SK-N-SH (cell line): ENCODE results near the gene CAST. TPM values are rescaled to one million over a fixed set of nuclear protein-coding genes. Genes with fewer than 3 reads are reported as not detected.
A peak's percentile ranks its signal among the peaks of the same experiment; 100 is the strongest.

ENCODE experiments used
- CTCF ChIA-PET: fragments of 300-600, 350-600 bp; formaldehyde crosslinking; extraction: SDS; loops from one replicate; lab custom pipeline; 2021; lab: Yijun Ruan, JAX
- POLR2A ChIA-PET: fragments of 350-600 bp; sonication (Branson Sonifier 250); formaldehyde crosslinking; extraction: SDS; loops from one replicate; lab custom pipeline; 2020; ENCODE audit warnings: antibody characterized with exemption, inconsistent platforms; lab: Yijun Ruan, JAX
- DNase-seq: peaks from one replicate; pipeline ENCODE4 v3.0.0; 2012
- H2AFZ ChIP-seq: fragments of 200-600 bp; sonication (generic); 2 replicates; pipeline ENCODE4 v1.8.1; 2016; ENCODE audit warnings: antibody characterized with exemption, mild to moderate bottlenecking, low read depth
- H3F3A ChIP-seq: fragments of 200-600 bp; sonication (generic); replicated peaks from 2 replicates; pipeline ENCODE3; 2016; ENCODE audit warnings: antibody characterized with exemption, mild to moderate bottlenecking; ENCODE audit not compliant: insufficient read depth
- H3K27ac ChIP-seq, 2 experiments: fragments of 200-500 bp in 1 of 2; fragments of 200-600 bp in 1 of 2; sonication (Bioruptor generic) in 1 of 2; sonication (generic), shearing (Covaris generic) in 1 of 2; 2 replicates each; pipeline versions ENCODE4 v1.5.1 to v1.6.1; 2014 to 2016; ENCODE audit warnings: low read depth in 2 of 2, inconsistent platforms in 1 of 2, low read length in 1 of 2, mild to moderate bottlenecking in 1 of 2, mixed read lengths in 1 of 2
- H3K27me3 ChIP-seq: fragments of 200-600 bp; sonication (generic), shearing (Covaris generic); 2 replicates; pipeline ENCODE4 v1.6.1; 2016; ENCODE audit warnings: mixed run types; ENCODE audit not compliant: insufficient read depth
- H3K36me3 ChIP-seq, 2 experiments: fragments of 200-500 bp in 1 of 2; fragments of 200-600 bp in 1 of 2; sonication (Bioruptor generic) in 1 of 2; sonication (generic) in 1 of 2; replicated peaks in 1 of 2; 2 replicates each; pipeline versions ENCODE3 to v1.5.1; 2014 to 2016; ENCODE audit warnings: low read length in 1 of 2, mild to moderate bottlenecking in 1 of 2; ENCODE audit not compliant: insufficient read depth in 2 of 2, control insufficient read depth in 1 of 2
- H3K4me1 ChIP-seq, 2 experiments: fragments of 200-500 bp in 1 of 2; fragments of 200-600 bp in 1 of 2; sonication (Bioruptor generic) in 1 of 2; sonication (generic), shearing (Covaris generic) in 1 of 2; 2 replicates each; pipeline versions ENCODE4 v1.5.1 to v1.6.1; 2014 to 2016; ENCODE audit warnings: low read depth in 1 of 2, low read length in 1 of 2, mixed run types in 1 of 2; ENCODE audit not compliant: insufficient read depth in 2 of 2, control insufficient read depth in 1 of 2
- H3K4me2 ChIP-seq: fragments of 200-600 bp; sonication (generic), shearing (Covaris generic); 2 replicates; pipeline ENCODE4 v1.6.1; 2017; ENCODE audit warnings: mixed run types
- H3K4me3 ChIP-seq, 2 experiments: fragments of 200-500 bp in 1 of 2; fragments of 200-600 bp in 1 of 2; sonication (Bioruptor generic) in 1 of 2; sonication (generic), shearing (Covaris generic) in 1 of 2; 2 replicates each; pipeline versions ENCODE4 v1.5.1 to v1.8.1; 2014 to 2016; ENCODE audit warnings: low read depth in 2 of 2, inconsistent platforms in 1 of 2, low read length in 1 of 2, mild to moderate bottlenecking in 1 of 2, mixed read lengths in 1 of 2, moderate library complexity in 1 of 2
- H3K79me2 ChIP-seq: fragments of 200-600 bp; sonication (generic); 2 replicates; pipeline ENCODE4 v1.8.1; 2017; ENCODE audit warnings: mild to moderate bottlenecking; ENCODE audit not compliant: insufficient read depth
- H3K9ac ChIP-seq: fragments of 200-600 bp; sonication (generic); 2 replicates; pipeline ENCODE4 v1.6.1; 2017; ENCODE audit warnings: mixed run types
- H3K9me2 ChIP-seq: fragments of 200-600 bp; sonication (generic); 2 replicates; pipeline ENCODE4 v1.6.1; 2017; ENCODE audit warnings: mixed run types
- H3K9me3 ChIP-seq: fragments of 200-600 bp; sonication (generic); 2 replicates; pipeline ENCODE4 v1.6.1; 2017; ENCODE audit warnings: mixed run types, mild to moderate bottlenecking, moderate library complexity
- H4K20me1 ChIP-seq: fragments of 200-600 bp; sonication (generic); 2 replicates; pipeline ENCODE4 v1.6.1; 2017; ENCODE audit warnings: mild to moderate bottlenecking, mixed run types; ENCODE audit not compliant: insufficient read depth
- CHD2 ChIP-seq: fragments of 150-350 bp; IDR thresholded peaks from 2 replicates; pipeline ENCODE4 v1.6.1; 2018; ENCODE audit warnings: low read length; ENCODE audit not compliant: partially characterized antibody
- ELF1 ChIP-seq: IDR thresholded peaks from 2 replicates; pipeline ENCODE4 v1.4.0; 2012
- FOSL2 ChIP-seq: IDR thresholded peaks from 2 replicates; pipeline ENCODE4 v1.4.0; 2012; ENCODE audit warnings: low read depth, mild to moderate bottlenecking, moderate library complexity, borderline replicate concordance
- FOXJ3 ChIP-seq: sonication (generic); formaldehyde crosslinking; IDR thresholded peaks from 2 replicates; pipeline ENCODE4 v1.5.1; 2020; ENCODE audit warnings: mild to moderate bottlenecking, missing genetic modification reagents
- FOXM1 ChIP-seq: IDR thresholded peaks from 2 replicates; pipeline ENCODE4 v1.4.0; 2012; ENCODE audit warnings: low read depth, mild to moderate bottlenecking
- IRF3 ChIP-seq: fragments of 150-350 bp; IDR thresholded peaks from 2 replicates; pipeline ENCODE4 v1.6.1; 2016; ENCODE audit warnings: mild to moderate bottlenecking, low read depth, low read length
- PBX3 ChIP-seq: IDR thresholded peaks from 2 replicates; pipeline ENCODE4; 2012
- POLR2AphosphoS5 ChIP-seq: IDR thresholded peaks from 2 replicates; pipeline ENCODE4 v1.6.1; 2012; ENCODE audit warnings: low read depth, low read length
- RFX5 ChIP-seq: IDR thresholded peaks from 2 replicates; pipeline ENCODE4 v1.6.1; 2012; ENCODE audit warnings: mild to moderate bottlenecking, improper control_type of control experiment, low read length
- RXRA ChIP-seq: IDR thresholded peaks from 2 replicates; pipeline ENCODE4 v1.4.0; 2012; ENCODE audit warnings: low read depth, mild to moderate bottlenecking, borderline replicate concordance
- TAF1 ChIP-seq: IDR thresholded peaks from 2 replicates; pipeline ENCODE4 v1.6.1; 2012; ENCODE audit warnings: low read depth, mild to moderate bottlenecking, low read length, moderate library complexity, borderline replicate concordance
- TCF12 ChIP-seq: IDR thresholded peaks from 2 replicates; pipeline ENCODE4 v1.4.0; 2012
- TEAD4 ChIP-seq: IDR thresholded peaks from 2 replicates; pipeline ENCODE4 v1.4.0; 2012; ENCODE audit warnings: mild to moderate bottlenecking, borderline replicate concordance; ENCODE audit not compliant: insufficient read depth
- WGBS: methylation state at CpG from one replicate; pipeline ENCODE4 v1.1.6; 2017; ENCODE audit warnings: low lambda C conversion rate; 5-methylcytosine and 5-hydroxymethylcytosine counted together
- polyA plus RNA-seq, 3 experiments: library from polyadenylated mRNA; depleted of rRNA; stranded (reverse); fragments of >200 nt; gene quantifications; 2 replicates each; pipeline ENCODE4 v1.2.3, GENCODE V29; 2012
- TF ChIP-seq, protein P1 (sequence below): IDR thresholded peaks from 2 replicates; pipeline ENCODE4 v1.4.0; 2012; ENCODE audit warnings: low read depth, borderline replicate concordance
- TF ChIP-seq, protein P2 (sequence below): IDR thresholded peaks from 2 replicates; pipeline ENCODE4 v1.4.0; 2012; ENCODE audit warnings: low read depth
- TF ChIP-seq, protein P3 (sequence below): fragments of 200-600 bp; sonication (generic); IDR thresholded peaks from 2 replicates; pipeline ENCODE4 v1.6.1; 2017; ENCODE audit warnings: antibody characterized with exemption, mild to moderate bottlenecking, moderate library complexity

CAST gene
- polyA plus RNA-seq, 1 of the 3 experiments (the other 2 are of a cell fraction) = 82.9 TPM

DNA sequence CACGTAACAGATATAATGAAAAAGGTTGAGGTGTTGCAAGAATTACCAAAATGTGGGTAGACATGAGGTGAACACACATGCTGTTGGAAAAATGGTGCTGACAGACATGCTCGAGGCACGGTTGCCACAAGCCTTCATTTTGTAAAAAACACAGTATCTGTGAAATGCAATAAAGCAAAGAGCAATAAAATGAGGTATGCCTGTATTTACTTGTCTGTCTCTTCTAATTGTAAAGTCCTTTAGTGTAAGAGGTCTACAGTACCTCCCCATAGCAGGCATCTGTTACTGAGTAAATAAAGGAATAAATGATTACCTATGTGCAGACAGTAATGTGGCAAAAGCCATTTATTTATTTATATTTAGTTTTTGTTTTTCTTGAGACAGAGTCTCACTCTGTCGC is 3.0 kb upstream of the CAST start:
- no peak overlapping the region for H2AFZ ChIP-seq
- H3K4me1 ChIP-seq = peaks cover 10 to 24% of the 10 kb centered on the region in 2 experiments
- peaks cover 14% of the 10 kb centered on the region for H3K79me2 ChIP-seq
- H3F3A ChIP-seq = peaks cover 38% of the 10 kb centered on the region
- no peak for TF ChIP-seq FOXJ3 (CRISPR knock-in tag)
- TF ChIP-seq CHD2 = no peak
- TF ChIP-seq RFX5 = no peak
- no peak for TF ChIP-seq RXRA
- TF ChIP-seq, protein P1, sequence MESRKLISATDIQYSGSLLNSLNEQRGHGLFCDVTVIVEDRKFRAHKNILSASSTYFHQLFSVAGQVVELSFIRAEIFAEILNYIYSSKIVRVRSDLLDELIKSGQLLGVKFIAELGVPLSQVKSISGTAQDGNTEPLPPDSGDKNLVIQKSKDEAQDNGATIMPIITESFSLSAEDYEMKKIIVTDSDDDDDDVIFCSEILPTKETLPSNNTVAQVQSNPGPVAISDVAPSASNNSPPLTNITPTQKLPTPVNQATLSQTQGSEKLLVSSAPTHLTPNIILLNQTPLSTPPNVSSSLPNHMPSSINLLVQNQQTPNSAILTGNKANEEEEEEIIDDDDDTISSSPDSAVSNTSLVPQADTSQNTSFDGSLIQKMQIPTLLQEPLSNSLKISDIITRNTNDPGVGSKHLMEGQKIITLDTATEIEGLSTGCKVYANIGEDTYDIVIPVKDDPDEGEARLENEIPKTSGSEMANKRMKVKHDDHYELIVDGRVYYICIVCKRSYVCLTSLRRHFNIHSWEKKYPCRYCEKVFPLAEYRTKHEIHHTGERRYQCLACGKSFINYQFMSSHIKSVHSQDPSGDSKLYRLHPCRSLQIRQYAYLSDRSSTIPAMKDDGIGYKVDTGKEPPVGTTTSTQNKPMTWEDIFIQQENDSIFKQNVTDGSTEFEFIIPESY = no peak
- TF ChIP-seq FOXM1 = no peak
- H3K27ac ChIP-seq = no peak overlapping the region
- no peaks in the 10 kb centered on the region for H3K9me3 ChIP-seq
- no peaks in the 10 kb centered on the region for H3K27me3 ChIP-seq
- POLR2A ChIA-PET = interaction anchor here (0.8 kb wide), 1 partner anchor 9 kb away, joined by 3 read pairs; no protein-coding TSS in a partner anchor
- H4K20me1 ChIP-seq = peaks cover 12% of the 10 kb centered on the region
- no peak overlapping the region for H3K9ac ChIP-seq
- no peaks in the 10 kb centered on the region for H3K9me2 ChIP-seq
- H3K36me3 ChIP-seq = no peaks in the 10 kb centered on the region
- no peak overlapping the region for H3K4me2 ChIP-seq
- WGBS = 99% methylated on average over 4 of the region's 4 CpGs
- H3K4me3 ChIP-seq = no peak overlapping the region
- CTCF ChIA-PET = interaction anchor here (1.2 kb wide), 2 partner anchors 28 to 45 kb away, joined by 3 to 4 read pairs; no protein-coding TSS in a partner anchor
- DNase-seq = no peak

GRCh38 chr5:96660971-96661854 is 963 bp upstream of the CAST start:
- ChIA-PET POLR2A (no interaction called here), CTCF (no interaction called here)
- H3K9me2 ChIP-seq = no peaks in the 10 kb centered on the region
- no peak for TF ChIP-seq PBX3
- TF ChIP-seq POLR2AphosphoS5 = no peak
- TF ChIP-seq ELF1 = no peak
- TF ChIP-seq, protein P1 = no peak
- TF ChIP-seq TEAD4 = no peak
- TF ChIP-seq IRF3 = no peak
- TF ChIP-seq FOXJ3 (CRISPR knock-in tag) = no peak
- no peak for TF ChIP-seq TCF12
- no peak for TF ChIP-seq CHD2
- TF ChIP-seq, protein P2, sequence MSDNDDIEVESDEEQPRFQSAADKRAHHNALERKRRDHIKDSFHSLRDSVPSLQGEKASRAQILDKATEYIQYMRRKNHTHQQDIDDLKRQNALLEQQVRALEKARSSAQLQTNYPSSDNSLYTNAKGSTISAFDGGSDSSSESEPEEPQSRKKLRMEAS = no peak
- no peak for TF ChIP-seq TAF1
- TF ChIP-seq, protein P3, sequence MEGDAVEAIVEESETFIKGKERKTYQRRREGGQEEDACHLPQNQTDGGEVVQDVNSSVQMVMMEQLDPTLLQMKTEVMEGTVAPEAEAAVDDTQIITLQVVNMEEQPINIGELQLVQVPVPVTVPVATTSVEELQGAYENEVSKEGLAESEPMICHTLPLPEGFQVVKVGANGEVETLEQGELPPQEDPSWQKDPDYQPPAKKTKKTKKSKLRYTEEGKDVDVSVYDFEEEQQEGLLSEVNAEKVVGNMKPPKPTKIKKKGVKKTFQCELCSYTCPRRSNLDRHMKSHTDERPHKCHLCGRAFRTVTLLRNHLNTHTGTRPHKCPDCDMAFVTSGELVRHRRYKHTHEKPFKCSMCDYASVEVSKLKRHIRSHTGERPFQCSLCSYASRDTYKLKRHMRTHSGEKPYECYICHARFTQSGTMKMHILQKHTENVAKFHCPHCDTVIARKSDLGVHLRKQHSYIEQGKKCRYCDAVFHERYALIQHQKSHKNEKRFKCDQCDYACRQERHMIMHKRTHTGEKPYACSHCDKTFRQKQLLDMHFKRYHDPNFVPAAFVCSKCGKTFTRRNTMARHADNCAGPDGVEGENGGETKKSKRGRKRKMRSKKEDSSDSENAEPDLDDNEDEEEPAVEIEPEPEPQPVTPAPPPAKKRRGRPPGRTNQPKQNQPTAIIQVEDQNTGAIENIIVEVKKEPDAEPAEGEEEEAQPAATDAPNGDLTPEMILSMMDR = no peak
- no peak for TF ChIP-seq FOSL2

More at GRCh38 chr5:96660971-96661854, 963 bp upstream of the CAST start:
- Histone ChIP-seq H3K27me3 (no peaks in the 10 kb centered on the region), H3K27ac (peak overlapping the region; percentile 73 to 85; a peak in 3 of 4 replicates), H3K9me3 (no peaks in the 10 kb centered on the region), H3K79me2 (peaks cover 34% of the 10 kb centered on the region), H3K4me1 (peaks cover 7 to 10% of the 10 kb centered on the region in 2 experiments; a peak in 3 of 4 replicates), H3K36me3 (peaks cover 0 to 3% of the 10 kb centered on the region in 2 experiments), H3K9ac (peak overlapping the region; percentile 76), H2AFZ (peak overlapping the region; percentile 58), H3K4me2 (peak overlapping the region; percentile 71), H3F3A (peaks cover 28% of the 10 kb centered on the region), H4K20me1 (peaks cover 33% of the 10 kb centered on the region), H3K4me3 (peak overlapping the region; percentile 64 to 74)
- 71% methylated on average over 23 of the region's 23 CpGs for WGBS
- peak; percentile 6 for DNase-seq
